RWPE1 (cell line): ENCODE results near the gene PLCB4.

Experiments used
- CTCF ChIA-PET: fragments of 350-600 bp; sonication (Branson Sonifier 250); formaldehyde crosslinking; extraction: SDS; loops from one replicate; lab custom pipeline; 2021; lab: Yijun Ruan, JAX
- POLR2A ChIA-PET: fragments of 400-600 bp; formaldehyde crosslinking; extraction: SDS; loops from one replicate; lab custom pipeline; 2020; ENCODE audit warnings: antibody characterized with exemption; ENCODE audit not compliant: low non-redundant PET; lab: Yijun Ruan, JAX
- DNase-seq: peaks from one replicate; pipeline ENCODE4 v3.0.0; 2012; ENCODE audit warnings: low spot score
- H3K27ac ChIP-seq: fragments of 450-650 bp; 2 replicates; pipeline ENCODE4 v1.5.1; 2017
- TF ChIP-seq, protein P1 (sequence below): fragments of 450-650 bp; conservative IDR thresholded peaks from 2 replicates; pipeline ENCODE4 v1.5.1; 2017; ENCODE audit warnings: low read depth, mild to moderate bottlenecking

Gene PLCB4

GRCh38 chr20:9290331-9290730 lies 221.4 kb downstream of the PLCB4 start:
- POLR2A ChIA-PET = no interaction called here
- no peak for DNase-seq
- CTCF ChIA-PET = no interaction called here
- no peak overlapping the region for H3K27ac ChIP-seq
- TF ChIP-seq, protein P1, sequence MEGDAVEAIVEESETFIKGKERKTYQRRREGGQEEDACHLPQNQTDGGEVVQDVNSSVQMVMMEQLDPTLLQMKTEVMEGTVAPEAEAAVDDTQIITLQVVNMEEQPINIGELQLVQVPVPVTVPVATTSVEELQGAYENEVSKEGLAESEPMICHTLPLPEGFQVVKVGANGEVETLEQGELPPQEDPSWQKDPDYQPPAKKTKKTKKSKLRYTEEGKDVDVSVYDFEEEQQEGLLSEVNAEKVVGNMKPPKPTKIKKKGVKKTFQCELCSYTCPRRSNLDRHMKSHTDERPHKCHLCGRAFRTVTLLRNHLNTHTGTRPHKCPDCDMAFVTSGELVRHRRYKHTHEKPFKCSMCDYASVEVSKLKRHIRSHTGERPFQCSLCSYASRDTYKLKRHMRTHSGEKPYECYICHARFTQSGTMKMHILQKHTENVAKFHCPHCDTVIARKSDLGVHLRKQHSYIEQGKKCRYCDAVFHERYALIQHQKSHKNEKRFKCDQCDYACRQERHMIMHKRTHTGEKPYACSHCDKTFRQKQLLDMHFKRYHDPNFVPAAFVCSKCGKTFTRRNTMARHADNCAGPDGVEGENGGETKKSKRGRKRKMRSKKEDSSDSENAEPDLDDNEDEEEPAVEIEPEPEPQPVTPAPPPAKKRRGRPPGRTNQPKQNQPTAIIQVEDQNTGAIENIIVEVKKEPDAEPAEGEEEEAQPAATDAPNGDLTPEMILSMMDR = no peak

- ChIA-PET POLR2A (no interaction called here), CTCF (no interaction called here)
- no peak overlapping the region for H3K27ac ChIP-seq
- TF ChIP-seq, protein P1 = no peak
- DNase-seq = no peak
These were observed 224.3 kb downstream of the PLCB4 start for GRCh38 chr20:9293145-9293544.

DNA sequence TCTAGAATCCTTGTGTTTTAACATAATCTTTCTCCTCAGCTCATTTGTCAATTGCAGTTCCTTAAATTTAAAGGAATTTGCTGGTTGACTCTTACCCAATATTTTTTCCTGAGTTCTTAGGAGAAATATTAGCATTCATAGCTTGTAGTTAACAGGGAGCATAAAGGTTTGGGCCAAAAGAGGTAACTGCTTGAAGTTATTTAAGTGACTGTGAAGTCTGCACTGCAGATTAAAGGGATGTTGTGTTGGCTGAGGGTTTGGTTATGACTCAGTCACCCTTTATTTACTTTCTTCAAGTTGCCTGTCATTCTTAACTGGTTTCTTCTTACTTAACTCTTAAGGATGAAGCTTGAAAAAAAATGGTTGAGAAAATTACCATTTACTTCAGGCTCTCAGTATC lies 225.2 kb downstream of the PLCB4 start:
- POLR2A ChIA-PET = no interaction called here
- CTCF ChIA-PET = no interaction called here
- TF ChIP-seq, protein P1 = no peak
- peak; percentile 21 for DNase-seq
- no peak overlapping the region for H3K27ac ChIP-seq

GRCh38 chr20:9298906-9299305 lies 230.0 kb downstream of the PLCB4 start:
- ChIA-PET CTCF (no interaction called here), POLR2A (no interaction called here)
- TF ChIP-seq, protein P1 = no peak; the same call in 1 of the 2 replicates
- DNase-seq = no peak
- no peak overlapping the region for H3K27ac ChIP-seq

DNA sequence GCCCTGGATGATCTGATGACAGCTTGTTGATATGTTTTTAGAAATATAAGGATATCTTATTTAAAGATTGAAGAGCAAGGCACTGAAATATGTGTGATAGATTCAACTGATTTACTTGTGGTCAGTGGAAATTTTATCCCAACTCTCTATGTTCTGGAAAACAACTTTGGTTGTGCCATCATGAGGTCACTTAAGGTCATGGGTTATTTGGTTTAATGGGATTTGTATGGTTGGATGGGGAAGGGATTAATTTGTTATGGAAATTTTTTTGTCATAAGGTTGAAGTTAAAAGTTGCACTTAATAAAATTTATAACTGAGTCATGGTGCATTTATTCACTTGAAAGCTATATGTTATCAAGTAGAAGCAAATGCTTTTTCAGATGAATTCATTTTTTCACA lies 231.2 kb downstream of the PLCB4 start:
- ChIA-PET CTCF (no interaction called here), POLR2A (no interaction called here)
- TF ChIP-seq, protein P1 = no peak
- no peak for DNase-seq
- no peak overlapping the region for H3K27ac ChIP-seq

- POLR2A ChIA-PET = no interaction called here
- no peak overlapping the region for H3K27ac ChIP-seq
- DNase-seq = no peak
- CTCF ChIA-PET = no interaction called here
- TF ChIP-seq, protein P1 = no peak
These were observed 231.6 kb downstream of the PLCB4 start for GRCh38 chr20:9300534-9300933.
